ENCODE data around the gene HSD11B2.

DNA sequence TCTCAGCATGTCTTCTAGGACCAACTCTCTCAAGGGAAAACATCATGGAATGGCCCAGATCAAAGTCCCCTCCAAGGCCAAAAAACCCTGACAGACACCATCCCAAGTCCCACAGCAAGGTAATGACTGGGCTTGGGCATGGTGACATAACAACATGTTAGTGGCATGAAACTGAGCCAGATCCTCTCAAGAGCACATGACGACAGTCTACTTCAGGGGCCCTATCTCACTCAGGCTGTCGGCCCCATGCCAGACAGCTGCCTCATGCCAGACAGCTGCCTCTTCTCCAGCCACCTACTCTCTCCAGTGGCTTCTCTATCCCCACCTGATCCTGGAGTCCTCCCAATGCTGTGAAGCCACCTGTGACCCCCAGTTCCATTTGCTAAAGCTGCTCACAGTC lies 18.4 kb downstream of the HSD11B2 start:
- TF ChIP-seq, protein P1, sequence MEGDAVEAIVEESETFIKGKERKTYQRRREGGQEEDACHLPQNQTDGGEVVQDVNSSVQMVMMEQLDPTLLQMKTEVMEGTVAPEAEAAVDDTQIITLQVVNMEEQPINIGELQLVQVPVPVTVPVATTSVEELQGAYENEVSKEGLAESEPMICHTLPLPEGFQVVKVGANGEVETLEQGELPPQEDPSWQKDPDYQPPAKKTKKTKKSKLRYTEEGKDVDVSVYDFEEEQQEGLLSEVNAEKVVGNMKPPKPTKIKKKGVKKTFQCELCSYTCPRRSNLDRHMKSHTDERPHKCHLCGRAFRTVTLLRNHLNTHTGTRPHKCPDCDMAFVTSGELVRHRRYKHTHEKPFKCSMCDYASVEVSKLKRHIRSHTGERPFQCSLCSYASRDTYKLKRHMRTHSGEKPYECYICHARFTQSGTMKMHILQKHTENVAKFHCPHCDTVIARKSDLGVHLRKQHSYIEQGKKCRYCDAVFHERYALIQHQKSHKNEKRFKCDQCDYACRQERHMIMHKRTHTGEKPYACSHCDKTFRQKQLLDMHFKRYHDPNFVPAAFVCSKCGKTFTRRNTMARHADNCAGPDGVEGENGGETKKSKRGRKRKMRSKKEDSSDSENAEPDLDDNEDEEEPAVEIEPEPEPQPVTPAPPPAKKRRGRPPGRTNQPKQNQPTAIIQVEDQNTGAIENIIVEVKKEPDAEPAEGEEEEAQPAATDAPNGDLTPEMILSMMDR (IDR thresholded peaks at IDR 0.05): no peak
- TF ChIP-seq POLR2A (IDR thresholded peaks at IDR 0.05): no peak
- TF ChIP-seq POLR2AphosphoS5 (IDR thresholded peaks at IDR 0.05): no peak

All from prostate gland (tissue), 2 donors.